CD4-positive, alpha-beta memory T cell (primary cell): Measurements from ENCODE around the gene TRIP10. TPM values are rescaled to one million over a fixed set of nuclear protein-coding genes. Genes with fewer than 3 reads are reported as not detected.
A peak's percentile ranks its signal among the peaks of the same experiment; 100 is the strongest.
"Not testable (repeated sequence)": the region's sequence is repeated elsewhere in the genome, so short reads cannot be mapped to it uniquely, and the experiment has no call there.

ENCODE experiments used
- CTCF ChIA-PET: fragments of 350-600 bp; sonication (Branson Sonifier 250); formaldehyde crosslinking; loops from one replicate; lab custom pipeline; 2021; ENCODE audit warnings: inconsistent platforms; ENCODE audit not compliant: partially characterized antibody; lab: Charles Lee
- POLR2A ChIA-PET: fragments of 350-600 bp; sonication (Branson Sonifier 250); formaldehyde crosslinking; loops from one replicate; lab custom pipeline; 2021; ENCODE audit not compliant: partially characterized antibody; lab: Charles Lee
- DNase-seq, 5 donors: peaks; one replicate each; pipeline versions ENCODE4 v3.0.0 to v3.0.0-alpha.2; 2020 to 2022; ENCODE audit warnings: mixed read lengths in 1 of 5
- H3K27ac ChIP-seq: one replicate; pipeline ENCODE4 v1.7.0; 2013; ENCODE audit warnings: low read depth, low read length
- H3K27me3 ChIP-seq: 2 replicates; pipeline ENCODE4 v1.7.0; 2013; ENCODE audit warnings: mild to moderate bottlenecking, low read length, moderate library complexity; ENCODE audit not compliant: insufficient read depth
- H3K36me3 ChIP-seq: 2 replicates; pipeline ENCODE4 v1.7.0; 2013; ENCODE audit warnings: mild to moderate bottlenecking, low read length, moderate library complexity; ENCODE audit not compliant: insufficient read depth
- H3K4me1 ChIP-seq: 2 replicates; pipeline ENCODE4 v1.7.0; 2013; ENCODE audit warnings: mild to moderate bottlenecking, low read length, moderate library complexity; ENCODE audit not compliant: insufficient read depth
- H3K4me3 ChIP-seq, 2 donors: one replicate each; pipeline ENCODE4 v1.7.0; 2013; ENCODE audit warnings: low read length in 2 of 2, mild to moderate bottlenecking in 1 of 2
- H3K9me3 ChIP-seq, 2 donors: one replicate each; pipeline ENCODE4 v1.7.0; 2013; ENCODE audit warnings: low read length in 2 of 2, control low read depth in 1 of 2; ENCODE audit not compliant: control insufficient read depth in 1 of 2
- H3K27ac Mint-ChIP-seq, 7 donors: one replicate each; pipeline ENCODE4 v1.8.0; 2020 to 2021; ENCODE audit warnings: mixed read lengths in 7 of 7, mild to moderate bottlenecking in 6 of 7, inconsistent platforms in 3 of 7, moderate library complexity in 3 of 7
- H3K27me3 Mint-ChIP-seq, 2 donors: one replicate each; pipeline ENCODE4 v1.8.0; 2020 to 2021; ENCODE audit warnings: mixed read lengths in 2 of 2
- H3K36me3 Mint-ChIP-seq, 2 donors: one replicate each; pipeline ENCODE4 v1.8.0; 2020 to 2021; ENCODE audit warnings: mixed read lengths in 2 of 2, inconsistent platforms in 1 of 2, mild to moderate bottlenecking in 1 of 2
- H3K4me1 Mint-ChIP-seq, 4 donors: one replicate each; pipeline ENCODE4 v1.8.0; 2020 to 2021; ENCODE audit warnings: mixed read lengths in 4 of 4, mild to moderate bottlenecking in 1 of 4
- H3K4me3 Mint-ChIP-seq, 8 donors: one replicate each; pipeline ENCODE4 v1.8.0; 2020 to 2021; ENCODE audit warnings: mixed read lengths in 8 of 8, mild to moderate bottlenecking in 7 of 8, moderate library complexity in 6 of 8, inconsistent platforms in 3 of 8
- H3K9me3 Mint-ChIP-seq, 8 donors: one replicate each; pipeline ENCODE4 v1.8.0; 2020 to 2021; ENCODE audit warnings: mixed read lengths in 8 of 8, mild to moderate bottlenecking in 5 of 8, inconsistent platforms in 3 of 8, moderate library complexity in 1 of 8
- intact Hi-C: fragments of 100-400 bp; cut with micrococcal nuclease; formaldehyde crosslinking; loops from one replicate; pipeline ENCODE4 v1.15.1; 2023
- polyA plus RNA-seq, 2 donors: library from polyadenylated mRNA; unstranded; fragments of 300-500 nt; fragmentation: Illumina TruSeq; gene quantifications; one replicate each; pipeline ENCODE4 v1.2.3, GENCODE V29; 2021
- total RNA-seq, 2 experiments: library from RNA; stranded (reverse); gene quantifications; one replicate each; pipeline ENCODE4 v1.2.3, GENCODE V29; 2021

The TRIP10 gene
- total and polyA plus RNA-seq, 4 experiments from 2014 or later, result 1.1 to 6.5 (median 4.1) TPM

- Mint-ChIP-seq H3K4me1 (peaks cover 45 to 85% (median 64%) of the 10 kb centered on the region in 4 donors), H3K27me3 (no peaks in the 10 kb centered on the region), H3K27ac (peak overlapping the region in 6 of 7 donors; percentile 21 to 78 (median 60)), H3K4me3 (peak overlapping the region in 1 of 8 donors; percentile 36), H3K36me3 (peaks cover 52 to 53% of the 10 kb centered on the region in 2 donors), H3K9me3 (peaks cover 0 to 10% (median 0%) of the 10 kb centered on the region in 8 donors)
- Histone ChIP-seq H3K27me3 (no peaks in the 10 kb centered on the region), H3K27ac (peak overlapping the region; percentile 24), H3K9me3 (no peaks in the 10 kb centered on the region), H3K4me1 (peaks cover 63% of the 10 kb centered on the region), H3K36me3 (peaks cover 3% of the 10 kb centered on the region), H3K4me3 (no peak overlapping the region)
- ChIA-PET CTCF (no interaction called here), POLR2A (no interaction called here)
- no peak for DNase-seq
- intact Hi-C loops, result no loop called here
These were observed 53.9 kb downstream of the TRIP10 start for GRCh38 chr19:6793411-6793810.

GRCh38 chr19:6793973-6794372 is 54.5 kb downstream of the TRIP10 start:
- ChIA-PET CTCF (no interaction called here), POLR2A (no interaction called here)
- Mint-ChIP-seq H3K27ac (peak overlapping the region; percentile 19 to 85 (median 72)), H3K36me3 (peaks cover 48 to 49% of the 10 kb centered on the region in 2 donors), H3K27me3 (no peaks in the 10 kb centered on the region), H3K4me3 (peak overlapping the region in 5 of 8 donors; percentile 9 to 73 (median 43)), H3K9me3 (peaks cover 0 to 10% (median 0%) of the 10 kb centered on the region in 8 donors), H3K4me1 (peaks cover 45 to 83% (median 63%) of the 10 kb centered on the region in 4 donors)
- H3K4me3 ChIP-seq, result no peak overlapping the region
- no peak for DNase-seq
- peaks cover 65% of the 10 kb centered on the region for H3K4me1 ChIP-seq
- H3K36me3 ChIP-seq, result peaks cover 3% of the 10 kb centered on the region
- intact Hi-C loops, result no loop called here
- H3K27me3 ChIP-seq, result no peaks in the 10 kb centered on the region
- no peak overlapping the region for H3K27ac ChIP-seq
- no peaks in the 10 kb centered on the region for H3K9me3 ChIP-seq

GRCh38 chr19:6794686-6795431 is 55.4 kb downstream of the TRIP10 start:
- H3K36me3 ChIP-seq, result peaks cover 3% of the 10 kb centered on the region
- no peak overlapping the region for H3K4me3 ChIP-seq
- CTCF ChIA-PET, result no interaction called here
- no peaks in the 10 kb centered on the region for H3K9me3 ChIP-seq
- POLR2A ChIA-PET, result interaction anchor here (1.2 kb wide), 1 partner anchor 69 kb away, joined by 3 read pairs; no protein-coding TSS in a partner anchor
- H3K27me3 Mint-ChIP-seq, result no peaks in the 10 kb centered on the region
- H3K27ac Mint-ChIP-seq, result peak overlapping the region in 4 of 7 donors; percentile 15 to 75 (median 72)
- peaks cover 0 to 10% (median 0%) of the 10 kb centered on the region in 8 donors for H3K9me3 Mint-ChIP-seq
- H3K4me1 Mint-ChIP-seq, result peaks cover 48 to 87% (median 68%) of the 10 kb centered on the region in 4 donors
- H3K4me3 Mint-ChIP-seq, result peak overlapping the region in 1 of 8 donors; percentile 30
- intact Hi-C loops, result no loop called here
- H3K4me1 ChIP-seq, result peaks cover 69% of the 10 kb centered on the region
- DNase-seq, result no peak
- no peaks in the 10 kb centered on the region for H3K27me3 ChIP-seq
- no peak overlapping the region for H3K27ac ChIP-seq
- peaks cover 47 to 49% of the 10 kb centered on the region in 2 donors for H3K36me3 Mint-ChIP-seq

GRCh38 chr19:6796278-6796677 is 56.8 kb downstream of the TRIP10 start:
- no peak overlapping the region for H3K4me3 Mint-ChIP-seq
- ChIA-PET POLR2A (interaction anchor here (1.2 to 8.4 kb wide), 2 partner anchors 26 to 67 kb away, joined by 3 to 227 read pairs; partner anchors contain the start of genes SH2D3A and VAV1), CTCF (no interaction called here)
- DNase-seq, result no peak
- peaks cover 49 to 87% (median 70%) of the 10 kb centered on the region in 4 donors for H3K4me1 Mint-ChIP-seq
- H3K27me3 Mint-ChIP-seq, result no peaks in the 10 kb centered on the region
- H3K27ac Mint-ChIP-seq, result peak overlapping the region; percentile 38 to 87 (median 62)
- Histone ChIP-seq H3K4me1 (peaks cover 69% of the 10 kb centered on the region), H3K27ac (no peak overlapping the region), H3K4me3 (no peak overlapping the region), H3K27me3 (no peaks in the 10 kb centered on the region), H3K9me3 (no peaks in the 10 kb centered on the region), H3K36me3 (peaks cover 3% of the 10 kb centered on the region)
- intact Hi-C loops, result no loop called here
- H3K9me3 Mint-ChIP-seq, result peaks cover 0 to 10% (median 0%) of the 10 kb centered on the region in 8 donors
- H3K36me3 Mint-ChIP-seq, result peaks cover 41 to 46% of the 10 kb centered on the region in 2 donors

- H3K4me3 ChIP-seq, result no peak overlapping the region
- peaks cover 3% of the 10 kb centered on the region for H3K36me3 ChIP-seq
- peaks cover 0 to 10% (median 0%) of the 10 kb centered on the region in 8 donors for H3K9me3 Mint-ChIP-seq
- no peak overlapping the region for H3K27ac ChIP-seq
- ChIA-PET CTCF (interaction anchor here (1.1 to 1.4 kb wide), 2 partner anchors 23 to 66 kb away, joined by 3 to 7 read pairs; no protein-coding TSS in a partner anchor), POLR2A (interaction anchor here (8.4 kb wide), 1 partner anchor 27 kb away, joined by 227 read pairs; the partner anchor contains the start of genes SH2D3A and VAV1)
- H3K4me3 Mint-ChIP-seq, result no peak overlapping the region
- H3K4me1 Mint-ChIP-seq, result peaks cover 44 to 86% (median 65%) of the 10 kb centered on the region in 4 donors
- peaks cover 33 to 34% of the 10 kb centered on the region in 2 donors for H3K36me3 Mint-ChIP-seq
- no peaks in the 10 kb centered on the region for H3K27me3 ChIP-seq
- no peaks in the 10 kb centered on the region for H3K9me3 ChIP-seq
- no peak for DNase-seq
- H3K27me3 Mint-ChIP-seq, result no peaks in the 10 kb centered on the region
- intact Hi-C loops, result no loop called here
- H3K27ac Mint-ChIP-seq, result peak overlapping the region in 6 of 7 donors; percentile 29 to 68 (median 52)
- peaks cover 66% of the 10 kb centered on the region for H3K4me1 ChIP-seq
These were observed 58.2 kb downstream of the TRIP10 start for GRCh38 chr19:6797646-6798045.

- not testable (repeated sequence) for H3K9me3 Mint-ChIP-seq, H3K27me3 ChIP-seq, H3K36me3 ChIP-seq, H3K27me3 Mint-ChIP-seq, H3K9me3 ChIP-seq
- H3K4me3 ChIP-seq, result peak overlapping the region in 1 of 2 donors; percentile 72
- peaks cover 59% of the 10 kb centered on the region for H3K4me1 ChIP-seq
- intact Hi-C loops, result loop anchor here (2.0 to 5.0 kb wide), 3 partner anchors 15 to 63 kb away; no protein-coding TSS in a partner anchor
- POLR2A ChIA-PET, result interaction anchor here (0.6 to 8.4 kb wide), 18 partner anchors 10 to 278 kb away, joined by 3 to 227 read pairs (median 9); partner anchors contain the start of genes GPR108, SH2D3A and VAV1
- CTCF ChIA-PET, result interaction anchor here (0.8 to 1.9 kb wide), 10 partner anchors 9 to 169 kb away, joined by 3 to 7 read pairs (median 4); partner anchors contain the start of genes SH2D3A and VAV1
- DNase-seq, result peak in 3 of 5 donors; percentile 11 to 14 (median 14)
- H3K4me3 Mint-ChIP-seq, result peak overlapping the region; percentile 83 to 96 (median 88)
- H3K4me1 Mint-ChIP-seq, result peaks cover 39 to 79% (median 61%) of the 10 kb centered on the region in 4 donors
- H3K27ac Mint-ChIP-seq, result peak overlapping the region; percentile 93 to 99 (median 96)
- H3K27ac ChIP-seq, result peak overlapping the region; percentile 78
- peaks cover 11 to 22% of the 10 kb centered on the region in 2 donors for H3K36me3 Mint-ChIP-seq
These were observed 60.8 kb downstream of the TRIP10 start for GRCh38 chr19:6800160-6800790.
